GM19467 (cell line): ENCODE measurements around the gene MBTPS2.
A peak's percentile ranks its signal among the peaks of the same experiment; 100 is the strongest.
"Not testable (repeated sequence)": the region's sequence is repeated elsewhere in the genome, so short reads cannot be mapped to it uniquely, and the experiment has no call there.

Experiments
- ATAC-seq: cut with Tn5 transposase; IDR thresholded peaks from one replicate; pipeline ENCODE4 v1.9.1; 2021; ENCODE audit warnings: mild to moderate bottlenecking, moderate library complexity; ENCODE audit not compliant: unreplicated experiment

Gene MBTPS2

DNA sequence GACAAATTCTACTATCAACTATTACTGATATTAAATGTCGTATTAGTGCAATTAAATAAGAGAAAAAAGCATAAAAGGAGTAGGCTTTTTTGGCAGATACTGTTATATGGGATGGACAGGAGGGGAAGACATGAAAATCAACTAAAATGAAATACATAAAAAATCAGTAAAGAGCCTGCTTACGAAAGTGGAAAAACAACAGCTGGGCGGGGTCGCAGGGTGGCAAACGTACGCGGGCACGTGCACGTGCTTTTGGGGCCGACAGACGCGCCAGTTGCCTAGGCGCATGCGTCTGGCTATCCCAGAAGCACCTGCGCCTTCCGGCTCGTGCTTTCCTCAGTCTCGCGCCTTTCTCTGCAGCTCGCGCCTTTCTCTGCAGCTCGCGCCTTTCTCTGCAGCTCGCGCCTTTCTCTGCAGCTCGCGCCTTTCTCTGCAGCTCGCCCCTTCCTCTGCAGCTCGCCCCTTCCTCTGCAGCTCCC is 16.6 kb downstream of the MBTPS2 start, which contains the start of gene YY2:
Gene YY2 (plus strand): TSS at position 51 of the 479 bp plus-strand sequence. CDS start 498 bp downstream, outside the sequence.
- no peak for ATAC-seq

DNA sequence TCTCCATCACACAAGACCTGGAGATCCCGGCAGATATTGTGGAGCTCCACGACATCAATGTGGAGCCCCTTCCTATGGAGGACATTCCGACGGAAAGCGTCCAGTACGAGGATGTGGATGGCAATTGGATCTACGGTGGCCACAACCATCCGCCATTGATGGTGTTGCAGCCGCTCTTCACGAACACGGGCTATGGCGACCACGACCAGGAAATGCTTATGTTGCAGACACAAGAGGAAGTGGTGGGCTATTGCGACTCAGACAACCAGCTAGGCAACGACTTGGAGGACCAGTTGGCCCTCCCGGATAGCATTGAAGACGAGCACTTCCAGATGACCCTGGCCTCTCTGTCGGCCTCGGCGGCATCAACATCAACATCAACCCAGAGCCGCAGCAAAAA is 17.1 kb downstream of the MBTPS2 start:
- no peak for ATAC-seq

DNA sequence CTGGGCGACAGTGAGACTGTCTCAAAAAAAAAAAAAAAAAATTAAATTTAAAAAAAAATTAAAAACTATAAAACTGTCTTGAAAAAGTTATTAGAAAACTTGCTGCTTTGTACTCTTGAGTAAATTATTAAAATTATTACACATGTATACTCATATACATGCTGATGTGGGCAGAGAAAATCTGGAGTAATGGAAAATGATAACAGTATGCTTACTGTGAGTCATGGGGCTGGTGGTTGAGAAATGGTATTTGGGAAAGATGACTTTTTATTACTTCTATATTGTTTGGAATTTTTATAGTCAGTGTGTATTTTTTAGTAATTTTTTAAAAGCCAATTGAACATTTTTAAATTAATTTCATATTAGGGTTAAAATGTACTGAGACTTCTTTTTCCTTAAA is 23.8 kb downstream of the MBTPS2 start:
- ATAC-seq, result no peak

DNA sequence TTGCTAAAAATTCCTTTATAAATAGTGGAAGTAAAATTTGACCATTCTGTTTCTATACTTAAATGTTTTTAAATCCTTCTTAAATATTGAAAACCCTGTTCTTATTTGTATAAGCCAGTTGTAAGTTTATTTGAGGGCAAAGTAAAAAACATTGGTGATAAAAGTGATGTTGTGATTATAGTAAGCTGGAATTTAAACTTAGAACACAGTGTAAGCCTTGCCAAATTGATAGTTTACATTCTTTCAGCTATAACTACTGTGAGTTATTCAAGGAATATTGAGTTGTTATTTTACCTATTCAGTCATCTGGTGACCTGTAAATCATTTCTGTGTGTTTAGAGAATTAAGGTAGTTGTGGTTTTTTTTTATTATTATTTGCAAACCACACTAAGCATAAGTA is 26.0 kb downstream of the MBTPS2 start:
- no peak for ATAC-seq

DNA sequence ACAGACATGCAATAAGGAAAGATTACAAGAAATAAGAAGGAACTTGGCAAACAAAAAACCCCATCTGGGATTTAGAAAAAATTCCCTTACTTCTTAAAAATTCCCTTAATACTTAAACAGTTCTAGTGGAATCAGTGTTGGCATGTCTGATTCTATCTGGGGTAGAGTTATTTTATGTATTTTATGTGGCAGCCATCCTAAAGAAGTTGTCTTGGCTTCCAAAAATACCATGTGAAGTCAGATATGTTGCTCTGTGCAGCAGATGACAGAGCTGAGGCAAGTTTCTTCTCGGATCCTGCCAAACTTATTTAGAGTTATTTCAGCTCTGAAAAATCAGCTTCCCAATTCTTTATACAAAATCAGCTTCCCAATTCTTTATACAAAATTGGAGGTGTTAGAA is 31.1 kb downstream of the MBTPS2 start:
- ATAC-seq, result no peak

DNA sequence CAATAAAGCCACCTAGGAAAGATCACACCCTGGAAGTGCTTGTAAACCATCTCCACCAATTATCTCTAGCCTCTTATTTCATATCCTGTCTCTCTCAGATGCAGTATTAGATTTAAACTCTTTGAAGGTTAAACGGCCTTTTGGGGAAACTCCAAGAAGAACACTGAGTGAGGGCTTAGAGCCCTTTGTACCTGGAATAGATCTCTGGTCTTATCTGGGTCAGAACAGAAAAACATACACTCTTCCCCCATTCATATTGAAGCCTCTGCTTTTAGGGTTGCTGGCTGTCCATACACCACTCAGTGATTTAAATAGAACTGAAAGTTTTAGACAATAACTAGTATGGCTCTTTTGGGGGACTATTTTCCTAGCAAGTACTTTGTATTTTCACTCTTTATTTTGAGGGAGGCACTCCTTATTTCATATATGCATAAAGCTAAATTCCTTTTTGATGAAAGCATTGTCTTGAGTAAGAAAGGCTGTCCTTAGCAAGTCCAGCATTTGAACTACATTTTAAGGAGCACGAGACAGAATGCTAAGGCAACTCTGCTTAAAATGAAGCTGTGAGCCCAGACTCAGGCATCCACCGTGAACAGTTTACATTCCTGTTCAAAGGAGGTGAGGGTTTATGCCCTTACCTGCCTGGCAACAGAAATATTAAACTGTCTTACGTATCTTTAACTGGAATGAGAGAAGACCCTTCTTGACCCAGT is 33.8 kb downstream of the MBTPS2 start:
- ATAC-seq, result no peak

DNA sequence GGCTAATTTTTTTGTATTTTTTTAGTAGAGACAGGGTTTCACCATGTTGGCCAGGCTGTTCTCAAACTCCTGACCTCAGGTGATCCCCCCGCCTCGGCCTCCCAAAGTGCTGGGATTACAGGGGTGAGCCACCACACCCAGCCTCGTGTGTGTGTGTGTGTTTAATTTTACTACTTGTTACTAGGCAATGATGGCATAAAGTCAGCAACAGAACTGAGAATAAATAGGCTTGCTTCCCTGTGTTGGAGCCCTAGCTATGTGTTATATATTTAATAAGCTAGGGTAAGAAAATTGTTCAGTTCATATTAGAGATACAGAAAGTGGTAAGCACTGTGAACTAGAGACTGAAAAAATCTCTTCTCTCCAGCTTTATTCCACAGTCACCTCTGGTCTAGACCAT is 34.8 kb downstream of the MBTPS2 start:
- ATAC-seq, result not testable (repeated sequence)

DNA sequence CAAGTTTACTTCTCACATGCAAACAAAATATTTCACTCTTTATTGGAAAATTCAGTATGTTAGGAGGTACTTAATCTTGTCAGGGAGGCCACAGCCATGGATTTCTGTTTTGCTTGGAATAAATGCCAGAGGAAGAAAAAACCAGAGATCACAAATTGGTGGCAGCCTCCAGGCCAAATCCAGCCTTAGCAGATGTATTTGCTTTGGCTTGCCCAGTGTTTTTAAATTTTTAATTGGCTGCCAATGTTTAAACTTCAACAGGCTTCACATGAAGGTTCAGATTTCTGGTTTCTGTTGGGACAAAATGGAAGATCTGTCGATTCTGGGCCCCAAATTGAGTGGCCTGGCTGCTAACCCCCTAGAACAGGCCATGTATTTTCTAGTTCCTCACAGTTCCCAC is 35.6 kb downstream of the MBTPS2 start:
- no peak for ATAC-seq

DNA sequence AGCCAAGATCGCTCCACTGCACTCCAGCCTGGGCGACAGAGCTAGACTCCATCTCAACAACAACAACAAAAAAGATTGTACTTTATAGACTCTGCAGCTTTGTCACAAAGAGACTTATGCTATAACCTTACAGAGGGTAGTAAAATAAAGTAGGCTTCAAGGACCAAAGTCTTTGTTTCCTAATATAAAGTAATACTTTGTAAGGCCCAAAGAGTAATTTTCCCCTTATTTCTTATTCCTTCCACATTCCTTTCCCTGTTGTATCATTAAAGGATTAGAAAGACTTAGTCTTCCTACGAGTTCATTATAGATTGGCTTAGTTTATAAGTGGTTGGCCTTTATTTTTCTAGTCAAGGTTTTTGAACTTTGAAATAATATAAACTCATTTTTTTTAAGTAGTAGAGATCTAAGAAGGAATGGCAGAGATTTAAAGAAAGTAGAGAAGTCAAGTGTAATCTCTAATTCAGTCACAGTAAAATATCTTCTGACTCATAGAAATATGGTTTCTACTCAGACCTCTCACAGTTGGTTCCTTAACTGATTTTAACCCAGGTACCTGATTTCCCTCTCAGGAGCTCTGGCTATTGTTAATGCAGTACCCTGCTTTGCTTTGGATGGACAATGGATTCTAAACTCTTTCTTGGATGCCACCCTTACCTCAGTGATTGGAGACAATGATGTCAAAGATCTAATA is 42.6 kb downstream of the MBTPS2 start:
- no peak for ATAC-seq

DNA sequence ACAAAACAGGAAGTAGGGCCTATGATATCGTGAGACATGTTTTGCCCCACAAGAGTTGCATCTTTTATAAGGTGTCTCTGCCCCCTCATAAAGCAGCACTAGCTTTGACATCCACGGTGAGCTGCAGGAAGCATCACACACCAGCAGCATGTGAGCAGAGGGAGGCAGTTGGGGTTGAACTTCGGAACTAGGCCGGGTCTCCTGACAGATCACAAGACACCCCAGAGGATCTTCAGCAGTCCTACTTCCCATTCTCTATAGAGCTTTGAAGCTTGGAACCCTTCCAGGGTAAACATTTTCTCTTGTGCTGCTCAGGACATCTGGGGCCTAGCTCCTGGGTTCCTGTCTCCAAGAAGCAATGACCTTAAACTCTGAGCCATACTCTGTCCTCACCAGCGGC is 43.8 kb downstream of the MBTPS2 start:
- no peak for ATAC-seq

DNA sequence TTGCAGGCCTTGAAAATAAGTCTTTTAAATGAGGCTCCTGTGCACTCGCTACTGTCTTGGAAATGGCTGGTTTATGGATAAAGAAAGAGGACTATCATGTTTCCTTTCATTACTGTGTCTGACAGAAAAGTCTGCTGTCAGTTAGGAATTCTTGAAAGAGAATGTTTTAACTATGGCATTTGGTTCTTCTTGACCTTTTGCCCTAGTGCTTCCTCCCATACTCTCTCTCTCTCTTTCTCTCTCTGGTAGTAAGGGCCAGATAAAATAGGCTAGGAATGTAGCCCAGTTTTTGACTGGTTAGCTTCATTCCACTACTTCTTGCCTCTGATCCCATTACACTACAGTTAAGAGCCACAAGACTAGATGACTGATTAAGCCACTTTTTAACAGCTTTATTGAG is 46.2 kb downstream of the MBTPS2 start:
- no peak for ATAC-seq

DNA sequence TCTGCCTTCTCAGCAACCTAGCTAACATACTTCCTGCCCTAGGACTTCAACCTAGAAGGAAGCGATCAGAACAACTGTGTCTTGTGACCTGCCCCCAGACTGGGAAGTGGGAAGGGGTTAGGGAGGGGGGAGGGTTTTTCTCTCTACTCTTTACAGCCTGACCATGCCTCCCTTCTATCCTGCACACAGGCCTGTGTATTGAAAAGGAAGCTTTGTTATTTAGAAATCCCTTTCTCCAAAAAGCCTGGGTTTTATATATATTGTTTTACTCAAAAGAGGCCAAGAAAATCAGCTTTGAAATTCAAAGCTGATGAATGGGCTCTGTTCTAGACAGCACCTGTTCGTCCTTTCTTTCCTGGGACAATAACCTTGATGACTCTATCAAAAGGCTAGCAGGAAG is 65.9 kb downstream of the MBTPS2 start:
- no peak for ATAC-seq

DNA sequence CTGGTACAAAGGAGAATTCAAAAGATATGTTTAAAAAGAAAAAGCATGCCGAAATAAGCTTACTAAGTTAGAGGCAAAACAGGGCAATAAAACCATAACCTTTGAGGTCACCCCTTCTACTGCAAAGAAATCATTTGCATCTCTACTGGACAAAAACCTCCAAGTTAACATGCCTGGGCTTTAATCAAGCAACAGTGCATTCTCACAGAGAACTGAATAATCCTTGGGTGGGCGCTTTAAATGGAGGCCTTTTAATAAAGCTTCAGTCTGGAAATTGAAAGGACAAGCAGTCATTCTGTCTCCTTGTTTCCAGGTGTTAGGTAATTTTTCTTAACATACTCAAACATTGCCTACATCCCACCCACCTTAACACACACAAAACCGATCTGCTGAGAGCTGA is 66.5 kb downstream of the MBTPS2 start:
- no peak for ATAC-seq

DNA sequence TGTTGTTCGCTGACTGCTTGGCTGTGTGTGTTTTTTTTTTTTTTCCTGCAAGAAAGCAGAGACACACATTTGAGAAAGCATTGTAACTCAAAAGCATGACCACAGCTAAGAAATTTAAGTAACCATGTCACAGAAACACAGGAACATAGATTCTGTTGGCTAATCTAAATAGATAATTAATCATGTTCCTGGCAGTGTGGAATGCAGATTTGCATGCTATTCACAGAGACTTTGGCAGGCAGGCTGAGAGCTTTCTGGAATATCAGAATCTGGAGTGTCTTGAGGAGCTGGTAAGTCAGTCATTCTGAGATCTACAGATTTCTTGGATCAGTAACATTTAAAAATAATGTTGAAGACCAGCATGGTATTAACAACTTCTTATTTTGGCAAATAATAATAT is 67.8 kb downstream of the MBTPS2 start:
- ATAC-seq, result no peak

DNA sequence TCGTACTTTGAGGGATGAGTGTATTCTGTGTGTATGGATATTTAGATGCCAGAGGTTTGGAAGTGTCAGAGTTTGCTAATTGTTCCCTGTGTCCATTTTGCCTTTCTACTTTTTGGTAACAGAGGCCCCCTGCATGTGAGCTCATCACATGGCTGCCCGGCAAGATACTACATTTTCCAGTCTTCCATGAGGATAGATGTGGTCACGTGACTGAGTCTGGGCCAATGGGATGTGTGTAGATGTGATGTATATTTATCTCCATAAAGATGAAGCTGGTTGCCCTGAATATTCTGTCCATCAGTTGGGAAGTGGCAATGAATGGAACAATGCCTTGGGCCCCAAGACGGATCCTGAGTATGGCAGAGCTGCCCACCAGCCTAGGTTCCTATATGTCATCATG is 72.1 kb downstream of the MBTPS2 start:
- no peak for ATAC-seq

DNA sequence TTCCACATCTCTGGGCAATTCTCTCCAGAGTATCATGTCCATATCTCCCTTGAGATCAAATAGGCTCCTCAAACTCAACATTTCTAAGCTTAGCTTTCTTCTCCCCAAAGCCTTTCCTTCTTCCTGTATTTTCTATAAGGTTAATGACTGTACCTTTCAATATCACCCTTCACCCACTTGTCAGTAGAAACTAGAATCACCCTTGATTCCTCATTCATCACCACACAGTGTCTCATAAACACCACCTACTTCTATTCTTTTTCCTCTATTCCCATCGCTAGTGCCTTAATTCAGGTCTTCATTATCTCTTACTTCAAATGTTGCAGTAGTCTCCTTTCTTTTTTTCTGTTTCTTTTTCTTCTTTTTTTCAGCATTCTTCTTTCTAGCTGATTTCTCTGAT is 72.8 kb downstream of the MBTPS2 start:
- ATAC-seq, result no peak

DNA sequence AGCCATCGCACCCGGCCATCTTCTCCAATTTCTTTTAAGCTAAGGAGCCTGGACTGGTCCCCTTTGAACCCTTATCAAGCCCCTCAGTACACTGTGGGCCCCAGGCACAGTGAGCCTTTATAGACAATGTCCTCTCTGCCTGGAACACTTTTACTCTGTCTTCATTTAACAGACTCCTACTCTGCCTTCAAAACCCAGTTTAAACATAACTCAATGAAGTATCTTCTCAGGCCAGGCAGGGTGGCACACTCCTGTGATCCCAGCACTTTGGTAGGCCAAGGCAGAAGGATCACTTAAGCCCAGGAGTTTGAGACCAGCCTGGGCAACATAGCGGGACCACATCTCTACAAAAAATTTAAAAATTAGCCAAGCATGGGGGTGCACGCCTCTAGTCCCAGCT is 73.6 kb downstream of the MBTPS2 start:
- ATAC-seq, result no peak

DNA sequence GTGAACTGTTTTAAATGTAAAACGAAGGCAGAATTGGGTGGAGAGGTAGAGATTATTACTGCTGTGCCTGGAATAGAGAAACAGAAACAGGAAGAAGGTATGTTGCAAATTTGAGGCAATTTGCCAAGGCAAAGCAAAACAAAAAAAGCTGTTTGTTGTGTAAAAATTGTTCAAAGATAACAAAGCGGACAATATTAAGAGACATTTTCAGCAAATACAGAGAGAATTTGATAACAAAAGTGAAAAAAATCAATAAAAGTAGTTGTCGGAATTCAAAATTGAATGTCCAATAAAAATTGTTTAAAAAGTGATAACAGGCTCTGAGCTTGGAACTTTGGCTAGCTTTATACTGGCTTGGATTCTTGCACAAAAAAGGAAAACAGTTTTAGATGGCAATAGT is 86.7 kb downstream of the MBTPS2 start:
- no peak for ATAC-seq

DNA sequence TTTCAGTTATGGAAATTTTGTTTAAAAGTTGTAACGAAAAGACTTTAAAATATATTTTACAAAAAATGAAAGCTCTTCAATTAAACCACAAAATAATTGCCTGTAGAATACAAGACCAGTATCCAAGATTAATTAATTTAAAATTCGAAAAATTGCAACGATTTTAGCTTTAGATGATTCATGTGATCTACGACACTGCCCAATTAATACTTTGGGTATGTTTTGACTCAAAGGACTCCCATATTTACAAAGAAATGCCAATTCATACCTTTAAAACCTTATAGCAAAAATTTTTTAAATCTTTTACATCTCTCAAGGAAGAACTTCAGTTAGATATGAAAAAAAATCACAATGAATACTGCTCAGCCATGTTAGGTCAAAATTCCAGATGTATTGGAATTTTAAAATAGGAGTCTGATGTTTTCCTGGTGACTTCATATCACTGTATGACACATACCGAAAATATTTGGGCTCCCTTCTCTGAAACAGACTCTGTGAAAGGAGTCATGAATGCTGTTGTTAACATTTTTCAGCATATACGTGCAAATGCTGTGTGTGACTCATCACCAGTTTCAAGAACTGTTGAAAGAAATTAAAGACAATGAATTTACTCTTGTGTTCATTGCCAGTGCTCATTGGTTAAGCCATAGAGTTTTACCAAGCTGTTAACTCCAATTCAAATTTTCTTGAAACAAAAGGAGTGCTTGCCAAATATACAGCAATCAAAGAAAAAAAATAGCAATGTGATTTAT is 87.3 kb downstream of the MBTPS2 start:
- peak; percentile 61 for ATAC-seq

DNA sequence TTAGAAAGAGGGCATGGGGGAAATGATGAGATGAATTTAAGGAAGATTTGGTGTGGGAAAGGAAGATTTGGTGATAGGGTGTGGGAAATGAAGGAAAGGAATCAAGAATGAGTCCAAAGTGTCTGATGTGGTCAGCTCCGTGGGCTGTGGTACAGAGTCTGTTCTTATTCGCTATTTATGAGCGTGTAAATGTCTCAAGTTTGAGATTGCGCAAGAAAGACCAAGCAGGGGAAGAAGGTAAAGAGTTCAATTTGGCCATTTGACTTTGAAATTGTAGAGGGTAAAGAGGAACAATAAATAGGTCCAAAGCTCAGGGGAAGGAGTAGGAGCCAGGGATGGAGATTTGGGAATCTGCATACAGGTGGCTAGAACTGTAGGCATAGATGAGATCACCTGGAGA is 89.8 kb downstream of the MBTPS2 start:
- no peak for ATAC-seq

DNA sequence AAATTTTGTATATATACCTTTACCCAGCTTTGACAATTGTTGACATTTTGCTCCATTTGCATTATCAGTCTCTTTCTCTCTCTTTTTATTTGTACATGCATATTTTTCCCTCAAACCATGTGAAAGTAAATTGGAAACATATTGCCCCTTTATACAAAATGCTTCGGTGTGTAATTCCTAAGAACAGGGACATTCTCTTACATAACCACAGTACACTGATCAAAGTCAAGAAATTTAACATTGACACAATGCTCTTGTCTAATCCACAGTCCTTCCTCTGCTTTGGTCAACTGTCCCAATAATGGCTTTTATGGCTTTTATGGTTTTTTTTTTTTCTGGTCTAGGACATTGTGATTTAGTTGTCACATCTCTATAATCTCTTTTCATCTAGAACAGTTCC is 91.6 kb downstream of the MBTPS2 start:
- ATAC-seq, result no peak
